ENCODE measurements around the gene SPSB4.

The SPSB4 gene

GRCh38 chr3:141059816-141060215 lies 8.7 kb downstream of the SPSB4 start:
- no peak for TF ChIP-seq ZNF274 (IDR thresholded peaks at IDR 0.05; ENCODE audit: low read depth, low read length)
- H3K4me3 ChIP-seq (ENCODE audit: low read length), result no peak overlapping the region

GRCh38 chr3:141060327-141060726 lies 9.2 kb downstream of the SPSB4 start:
- H3K4me3 ChIP-seq (ENCODE audit: low read length), result no peak overlapping the region
- no peak for TF ChIP-seq ZNF274 (IDR thresholded peaks at IDR 0.05; ENCODE audit: low read depth, low read length)

GRCh38 chr3:141063831-141064230 lies 12.7 kb downstream of the SPSB4 start:
- no peak for TF ChIP-seq ZNF274 (IDR thresholded peaks at IDR 0.05; ENCODE audit: low read depth, low read length)
- no peak overlapping the region for H3K4me3 ChIP-seq (ENCODE audit: low read length)

GRCh38 chr3:141064255-141064926 lies 13.2 kb downstream of the SPSB4 start:
- no peak overlapping the region for H3K4me3 ChIP-seq (ENCODE audit: low read length)
- no peak for TF ChIP-seq ZNF274 (IDR thresholded peaks at IDR 0.05; ENCODE audit: low read depth, low read length)

- H3K4me3 ChIP-seq (ENCODE audit: low read length), result no peak overlapping the region
- TF ChIP-seq ZNF274 (IDR thresholded peaks at IDR 0.05; ENCODE audit: low read depth, low read length), result no peak
These were observed 14.1 kb downstream of the SPSB4 start for GRCh38 chr3:141065258-141065657.

DNA sequence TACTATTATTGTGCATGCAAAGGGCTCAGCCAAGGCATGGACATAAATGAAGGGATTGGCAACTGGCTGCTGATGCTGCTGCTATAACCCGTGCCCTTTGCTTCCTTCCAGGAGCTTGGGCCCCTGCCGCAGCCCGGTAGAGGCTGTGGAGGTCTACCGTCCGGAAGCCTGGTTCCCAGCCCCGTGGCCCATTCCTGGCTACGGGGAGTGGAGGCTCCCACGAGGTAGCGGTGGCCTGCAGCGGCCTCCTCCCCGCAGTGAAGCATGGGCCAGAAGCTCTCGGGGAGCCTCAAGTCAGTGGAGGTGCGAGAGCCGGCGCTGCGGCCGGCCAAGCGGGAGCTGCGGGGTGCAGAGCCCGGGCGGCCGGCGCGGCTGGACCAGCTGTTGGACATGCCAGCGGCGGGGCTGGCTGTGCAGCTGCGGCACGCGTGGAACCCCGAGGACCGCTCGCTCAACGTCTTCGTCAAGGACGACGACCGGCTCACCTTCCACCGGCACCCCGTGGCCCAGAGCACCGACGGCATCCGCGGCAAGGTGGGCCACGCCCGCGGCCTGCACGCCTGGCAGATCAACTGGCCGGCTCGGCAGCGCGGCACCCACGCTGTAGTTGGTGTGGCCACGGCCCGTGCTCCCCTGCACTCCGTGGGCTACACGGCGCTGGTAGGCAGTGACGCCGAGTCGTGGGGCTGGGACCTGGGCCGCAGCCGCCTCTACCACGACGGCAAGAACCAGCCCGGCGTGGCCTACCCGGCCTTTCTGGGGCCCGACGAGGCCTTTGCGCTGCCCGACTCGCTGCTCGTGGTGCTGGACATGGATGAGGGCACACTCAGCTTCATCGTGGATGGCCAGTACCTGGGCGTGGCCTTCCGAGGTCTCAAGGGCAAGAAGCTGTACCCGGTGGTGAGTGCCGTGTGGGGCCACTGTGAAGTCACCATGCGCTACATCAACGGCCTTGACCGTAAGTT lies 15.0 kb downstream of the SPSB4 start:
- TF ChIP-seq ZNF274 (IDR thresholded peaks at IDR 0.05; ENCODE audit: low read depth, low read length), result no peak
- no peak overlapping the region for H3K4me3 ChIP-seq (ENCODE audit: low read length)

GRCh38 chr3:141067206-141067974 lies 16.2 kb downstream of the SPSB4 start:
- no peak for TF ChIP-seq ZNF274 (IDR thresholded peaks at IDR 0.05; ENCODE audit: low read depth, low read length)
- H3K4me3 ChIP-seq (ENCODE audit: low read length), result no peak overlapping the region

DNA sequence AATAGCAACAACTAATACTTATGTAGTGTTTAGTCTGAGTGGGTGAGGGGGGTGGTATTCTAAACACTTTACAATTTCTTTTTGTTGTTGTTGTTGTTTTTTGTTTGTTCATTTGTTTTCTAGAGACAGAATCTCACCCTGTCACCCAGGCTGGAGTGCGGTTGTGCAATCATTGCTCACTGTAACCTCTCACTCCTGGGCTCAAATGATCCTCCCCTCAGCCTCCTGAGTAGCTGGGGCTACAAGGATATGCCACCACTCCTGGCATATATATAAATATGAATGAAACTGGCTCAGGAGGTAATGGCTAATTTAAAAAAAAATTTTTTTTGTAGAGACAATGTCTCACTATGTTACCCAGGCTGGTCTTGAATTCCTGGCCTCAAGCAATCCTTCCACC lies 19.1 kb downstream of the SPSB4 start:
- TF ChIP-seq ZNF274 (IDR thresholded peaks at IDR 0.05; ENCODE audit: low read depth, low read length), result no peak
- no peak overlapping the region for H3K4me3 ChIP-seq (ENCODE audit: low read length)

GRCh38 chr3:141070727-141071357 lies 19.7 kb downstream of the SPSB4 start:
- H3K4me3 ChIP-seq (ENCODE audit: low read length), result no peak overlapping the region
- no peak for TF ChIP-seq ZNF274 (IDR thresholded peaks at IDR 0.05; ENCODE audit: low read depth, low read length)

DNA sequence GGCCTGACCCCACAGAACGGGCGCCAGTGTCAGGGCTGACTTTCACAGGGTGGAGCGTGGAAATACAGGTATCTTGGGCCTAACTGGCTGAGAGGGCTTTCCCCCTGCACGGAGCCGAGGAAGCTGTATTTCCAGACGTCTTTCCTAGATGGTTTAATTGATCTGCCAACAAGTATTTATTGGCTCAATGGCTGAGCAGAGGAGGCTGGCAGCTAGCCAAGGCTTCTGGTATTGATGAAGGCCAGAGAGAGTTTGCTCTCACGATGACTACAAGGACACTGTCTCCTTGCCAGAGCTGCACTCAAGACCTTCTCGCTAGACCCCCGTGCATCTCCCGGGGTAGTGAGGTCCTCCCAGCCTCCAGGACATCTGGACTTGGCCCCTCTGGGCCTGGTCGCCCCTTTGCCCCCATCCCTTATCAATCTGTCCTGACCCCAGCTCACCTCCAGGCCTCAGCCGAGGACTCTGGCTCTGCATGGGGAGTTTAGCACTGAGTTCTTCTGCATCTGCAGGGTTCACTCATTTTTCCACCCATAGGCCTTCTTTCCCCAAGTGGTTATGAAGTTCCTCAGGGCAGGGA lies 20.6 kb downstream of the SPSB4 start:
- no peak for TF ChIP-seq ZNF274 (IDR thresholded peaks at IDR 0.05; ENCODE audit: low read depth, low read length)
- H3K4me3 ChIP-seq (ENCODE audit: low read length), result no peak overlapping the region

- no peak for TF ChIP-seq ZNF274 (IDR thresholded peaks at IDR 0.05; ENCODE audit: low read depth, low read length)
- no peak overlapping the region for H3K4me3 ChIP-seq (ENCODE audit: low read length)
These were observed 21.8 kb downstream of the SPSB4 start for GRCh38 chr3:141072950-141073349.

DNA sequence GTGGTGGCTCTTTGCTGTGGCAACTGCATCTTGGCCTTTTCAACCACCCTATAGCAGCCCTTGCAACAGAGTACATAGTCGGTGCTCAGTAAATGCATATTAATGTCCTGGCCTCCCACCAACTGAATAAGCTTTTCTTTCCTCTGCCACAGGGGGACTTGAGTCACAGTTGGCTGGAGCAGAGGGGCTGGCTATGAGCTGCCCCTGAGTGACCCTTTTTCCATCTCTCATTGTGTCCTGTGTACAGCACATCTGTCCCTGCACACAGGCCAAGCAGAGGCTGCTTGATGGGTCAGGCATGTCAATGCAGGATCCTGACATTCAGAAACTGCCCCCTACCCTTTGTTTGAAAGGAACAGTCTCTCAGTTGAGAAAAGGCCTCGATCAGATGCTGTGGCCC lies 22.4 kb downstream of the SPSB4 start:
- no peak for TF ChIP-seq ZNF274 (IDR thresholded peaks at IDR 0.05; ENCODE audit: low read depth, low read length)
- no peak overlapping the region for H3K4me3 ChIP-seq (ENCODE audit: low read length)

GRCh38 chr3:141074529-141074928 lies 23.4 kb downstream of the SPSB4 start:
- no peak for TF ChIP-seq ZNF274 (IDR thresholded peaks at IDR 0.05; ENCODE audit: low read depth, low read length)
- no peak overlapping the region for H3K4me3 ChIP-seq (ENCODE audit: low read length)

Measured in GM08714 (cell line).